Neural cell (in vitro differentiated cells): ENCODE measurements around the gene SMCHD1. TPM values are rescaled to one million over a fixed set of nuclear protein-coding genes. Genes with fewer than 3 reads are reported as not detected.

ENCODE experiments used
- H2AFZ ChIP-seq: fragments of 200-600, 300-800 bp; sonication (generic), shearing (Covaris generic); 2 replicates; pipeline ENCODE4 v1.6.0; 2014; ENCODE audit warnings: low read depth, mild to moderate bottlenecking, antibody characterized with exemption, low read length, moderate library complexity
- H3F3A ChIP-seq: fragments of 200-600 bp; shearing (Covaris generic); 2 replicates; pipeline ENCODE4 v1.6.1; 2016; ENCODE audit warnings: mild to moderate bottlenecking, moderate library complexity, mixed read lengths, antibody characterized with exemption, low read length; ENCODE audit not compliant: insufficient read depth, poor library complexity, severe bottlenecking
- H3K27ac ChIP-seq: fragments of 200-600, 300-800 bp; sonication (generic), shearing (Covaris generic); 2 replicates; pipeline ENCODE4 v1.5.1; 2014; ENCODE audit warnings: mild to moderate bottlenecking, low read length, moderate library complexity
- H3K27me3 ChIP-seq: fragments of 300-800, 200-600 bp; sonication (generic), shearing (Covaris generic); 2 replicates; pipeline ENCODE4 v1.6.0; 2014; ENCODE audit warnings: mild to moderate bottlenecking, low read depth, low read length, moderate library complexity; ENCODE audit not compliant: insufficient read depth
- H3K36me3 ChIP-seq: fragments of 300-800, 200-600 bp; sonication (generic), shearing (Covaris generic); 2 replicates; pipeline ENCODE4 v1.5.1; 2014; ENCODE audit warnings: mild to moderate bottlenecking, antibody characterized with exemption, low read length, moderate library complexity; ENCODE audit not compliant: insufficient read depth
- H3K4me2 ChIP-seq: fragments of 300-800, 200-600 bp; sonication (generic), shearing (Covaris generic); 2 replicates; pipeline ENCODE4 v1.6.0; 2014; ENCODE audit warnings: mild to moderate bottlenecking, low read length
- H3K4me3 ChIP-seq: fragments of 300-800, 200-600 bp; sonication (generic), shearing (Covaris generic); 2 replicates; pipeline ENCODE4 v1.5.1; 2014; ENCODE audit warnings: mild to moderate bottlenecking, low read length, moderate library complexity
- H3K79me2 ChIP-seq: fragments of 200-600 bp; shearing (Covaris generic); replicated peaks from 2 replicates; pipeline ENCODE4 v1.6.0; 2014; ENCODE audit warnings: mild to moderate bottlenecking, low read length, moderate library complexity; ENCODE audit not compliant: insufficient read depth
- H3K9ac ChIP-seq: fragments of 300-800, 200-600 bp; sonication (generic), shearing (Covaris generic); 2 replicates; pipeline ENCODE4 v1.6.1; 2016; ENCODE audit warnings: mild to moderate bottlenecking, low read length, mixed read lengths
- H3K9me2 ChIP-seq: fragments of 200-600 bp; shearing (Covaris generic); 2 replicates; pipeline ENCODE4 v1.6.1; 2016; ENCODE audit warnings: mild to moderate bottlenecking, low read length, mixed read lengths; ENCODE audit not compliant: insufficient read depth
- H3K9me3 ChIP-seq: fragments of 200-600, 300-800 bp; sonication (generic), shearing (Covaris generic); 2 replicates; pipeline ENCODE4 v1.6.1; 2016; ENCODE audit warnings: mild to moderate bottlenecking, mixed run types, low read length, moderate library complexity, mixed read lengths
- H4K20me1 ChIP-seq: fragments of 200-600 bp; shearing (Covaris generic); 2 replicates; pipeline ENCODE4 v1.6.1; 2016; ENCODE audit warnings: mild to moderate bottlenecking, mixed run types; ENCODE audit not compliant: insufficient read depth
- EP300 ChIP-seq: fragments of 450-650 bp; conservative IDR thresholded peaks from 2 replicates; pipeline ENCODE4 v1.6.1; 2014; ENCODE audit warnings: antibody characterized with exemption, mild to moderate bottlenecking, moderate library complexity; ENCODE audit not compliant: poor library complexity, severe bottlenecking
- EZH2 ChIP-seq: fragments of 200-600, 300-800 bp; shearing (Covaris generic), sonication (generic); IDR thresholded peaks from 2 replicates; pipeline ENCODE4 v1.6.1; 2014; ENCODE audit warnings: antibody characterized with exemption, low read length, borderline replicate concordance, mild to moderate bottlenecking; ENCODE audit not compliant: insufficient read depth, poor library complexity, severe bottlenecking
- MXI1 ChIP-seq: fragments of 450-650 bp; conservative IDR thresholded peaks from 2 replicates; pipeline ENCODE4 v1.6.1; 2014; ENCODE audit warnings: antibody characterized with exemption, mild to moderate bottlenecking; ENCODE audit not compliant: poor library complexity, severe bottlenecking
- POLR2AphosphoS5 ChIP-seq: IDR thresholded peaks from 2 replicates; pipeline ENCODE4 v1.6.1; 2012
- RAD21 ChIP-seq: fragments of 450-650 bp; conservative IDR thresholded peaks from 2 replicates; pipeline ENCODE4 v1.6.1; 2014; ENCODE audit warnings: antibody characterized with exemption, mild to moderate bottlenecking, moderate library complexity
- SMC3 ChIP-seq: fragments of 450-650 bp; conservative IDR thresholded peaks from 2 replicates; pipeline ENCODE4 v1.6.1; 2014; ENCODE audit warnings: antibody characterized with exemption, mild to moderate bottlenecking, moderate library complexity; ENCODE audit not compliant: poor library complexity
- TAF1 ChIP-seq: IDR thresholded peaks from 2 replicates; pipeline ENCODE4 v1.6.1; 2012; ENCODE audit warnings: low read depth
- polyA plus RNA-seq: library from polyadenylated mRNA; depleted of rRNA; stranded (reverse); fragments of >200 nt; gene quantifications from 2 replicates; pipeline ENCODE4 v1.2.3, GENCODE V29; 2014
- TF ChIP-seq, protein P1 (sequence below): fragments of 450-650 bp; IDR thresholded peaks from 2 replicates; pipeline ENCODE4 v1.5.1; 2014; ENCODE audit warnings: antibody characterized with exemption, mild to moderate bottlenecking, moderate library complexity; ENCODE audit not compliant: poor library complexity, severe bottlenecking
- TF ChIP-seq, protein P2 (sequence below): IDR thresholded peaks from 2 replicates; pipeline ENCODE4 v1.6.1; 2012; ENCODE audit warnings: borderline replicate concordance

SMCHD1 gene
- polyA plus RNA-seq, 1 donor from 2014 or later: 49.4 TPM

DNA sequence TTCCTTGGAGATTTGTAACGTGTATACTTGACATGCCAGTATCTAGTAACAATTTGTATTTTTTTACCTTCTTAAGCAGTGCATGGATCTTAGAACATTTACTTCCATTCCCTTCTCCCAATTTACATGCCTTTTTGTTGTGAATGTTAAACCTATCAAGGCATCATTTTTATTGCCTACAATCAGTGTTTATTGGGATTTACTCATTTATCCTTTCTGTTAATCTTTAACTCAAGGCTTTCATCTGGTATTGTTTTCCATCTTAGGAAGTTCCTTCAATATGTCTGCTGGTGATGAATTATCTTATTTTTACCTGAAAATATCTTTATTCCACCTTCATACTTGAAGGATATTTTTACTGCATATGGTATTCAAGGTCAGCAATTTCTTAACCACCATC, 102.8 kb downstream of the SMCHD1 start:
- TF ChIP-seq TAF1: no peak
- TF ChIP-seq, protein P1, sequence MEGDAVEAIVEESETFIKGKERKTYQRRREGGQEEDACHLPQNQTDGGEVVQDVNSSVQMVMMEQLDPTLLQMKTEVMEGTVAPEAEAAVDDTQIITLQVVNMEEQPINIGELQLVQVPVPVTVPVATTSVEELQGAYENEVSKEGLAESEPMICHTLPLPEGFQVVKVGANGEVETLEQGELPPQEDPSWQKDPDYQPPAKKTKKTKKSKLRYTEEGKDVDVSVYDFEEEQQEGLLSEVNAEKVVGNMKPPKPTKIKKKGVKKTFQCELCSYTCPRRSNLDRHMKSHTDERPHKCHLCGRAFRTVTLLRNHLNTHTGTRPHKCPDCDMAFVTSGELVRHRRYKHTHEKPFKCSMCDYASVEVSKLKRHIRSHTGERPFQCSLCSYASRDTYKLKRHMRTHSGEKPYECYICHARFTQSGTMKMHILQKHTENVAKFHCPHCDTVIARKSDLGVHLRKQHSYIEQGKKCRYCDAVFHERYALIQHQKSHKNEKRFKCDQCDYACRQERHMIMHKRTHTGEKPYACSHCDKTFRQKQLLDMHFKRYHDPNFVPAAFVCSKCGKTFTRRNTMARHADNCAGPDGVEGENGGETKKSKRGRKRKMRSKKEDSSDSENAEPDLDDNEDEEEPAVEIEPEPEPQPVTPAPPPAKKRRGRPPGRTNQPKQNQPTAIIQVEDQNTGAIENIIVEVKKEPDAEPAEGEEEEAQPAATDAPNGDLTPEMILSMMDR: no peak
- TF ChIP-seq EP300: no peak
- no peak for TF ChIP-seq RAD21
- no peak for TF ChIP-seq POLR2AphosphoS5
- TF ChIP-seq, protein P2, sequence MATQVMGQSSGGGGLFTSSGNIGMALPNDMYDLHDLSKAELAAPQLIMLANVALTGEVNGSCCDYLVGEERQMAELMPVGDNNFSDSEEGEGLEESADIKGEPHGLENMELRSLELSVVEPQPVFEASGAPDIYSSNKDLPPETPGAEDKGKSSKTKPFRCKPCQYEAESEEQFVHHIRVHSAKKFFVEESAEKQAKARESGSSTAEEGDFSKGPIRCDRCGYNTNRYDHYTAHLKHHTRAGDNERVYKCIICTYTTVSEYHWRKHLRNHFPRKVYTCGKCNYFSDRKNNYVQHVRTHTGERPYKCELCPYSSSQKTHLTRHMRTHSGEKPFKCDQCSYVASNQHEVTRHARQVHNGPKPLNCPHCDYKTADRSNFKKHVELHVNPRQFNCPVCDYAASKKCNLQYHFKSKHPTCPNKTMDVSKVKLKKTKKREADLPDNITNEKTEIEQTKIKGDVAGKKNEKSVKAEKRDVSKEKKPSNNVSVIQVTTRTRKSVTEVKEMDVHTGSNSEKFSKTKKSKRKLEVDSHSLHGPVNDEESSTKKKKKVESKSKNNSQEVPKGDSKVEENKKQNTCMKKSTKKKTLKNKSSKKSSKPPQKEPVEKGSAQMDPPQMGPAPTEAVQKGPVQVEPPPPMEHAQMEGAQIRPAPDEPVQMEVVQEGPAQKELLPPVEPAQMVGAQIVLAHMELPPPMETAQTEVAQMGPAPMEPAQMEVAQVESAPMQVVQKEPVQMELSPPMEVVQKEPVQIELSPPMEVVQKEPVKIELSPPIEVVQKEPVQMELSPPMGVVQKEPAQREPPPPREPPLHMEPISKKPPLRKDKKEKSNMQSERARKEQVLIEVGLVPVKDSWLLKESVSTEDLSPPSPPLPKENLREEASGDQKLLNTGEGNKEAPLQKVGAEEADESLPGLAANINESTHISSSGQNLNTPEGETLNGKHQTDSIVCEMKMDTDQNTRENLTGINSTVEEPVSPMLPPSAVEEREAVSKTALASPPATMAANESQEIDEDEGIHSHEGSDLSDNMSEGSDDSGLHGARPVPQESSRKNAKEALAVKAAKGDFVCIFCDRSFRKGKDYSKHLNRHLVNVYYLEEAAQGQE: no peak
- no peak for TF ChIP-seq SMC3
- TF ChIP-seq EZH2: no peak
- TF ChIP-seq MXI1: no peak
- Histone ChIP-seq H3K9ac (no peak overlapping the region), H3K9me2 (no peaks in the 10 kb centered on the region), H3K79me2 (no peaks in the 10 kb centered on the region), H3K4me3 (no peak overlapping the region), H3K9me3 (no peaks in the 10 kb centered on the region), H3K36me3 (no peaks in the 10 kb centered on the region), H2AFZ (no peak overlapping the region), H4K20me1 (no peaks in the 10 kb centered on the region), H3F3A (no peaks in the 10 kb centered on the region), H3K27ac (no peak overlapping the region), H3K27me3 (no peaks in the 10 kb centered on the region), H3K4me2 (no peak overlapping the region)

DNA sequence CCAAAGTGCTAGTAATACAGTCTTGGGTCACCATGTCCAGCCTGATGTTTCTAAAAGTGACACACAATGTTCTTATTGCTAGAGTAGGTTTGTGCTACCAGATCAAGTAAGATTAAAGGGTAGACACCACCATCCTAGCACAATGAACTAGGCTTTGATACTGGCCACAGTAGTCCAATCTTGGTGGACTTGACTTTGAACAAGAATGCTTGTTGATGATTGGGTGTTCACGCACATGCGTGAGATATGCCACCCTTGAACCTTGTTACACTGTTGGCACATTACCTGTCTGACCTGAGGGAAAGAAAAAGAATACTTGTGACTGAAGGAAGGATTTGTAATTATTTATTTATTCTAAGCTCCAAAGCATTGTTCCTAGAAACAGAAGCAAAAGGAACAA, 119.1 kb downstream of the SMCHD1 start:
- Histone ChIP-seq H2AFZ (no peak overlapping the region), H3K27me3 (no peaks in the 10 kb centered on the region), H3K4me3 (no peak overlapping the region), H4K20me1 (no peaks in the 10 kb centered on the region), H3K9ac (no peak overlapping the region), H3F3A (no peaks in the 10 kb centered on the region), H3K4me2 (no peak overlapping the region), H3K79me2 (no peaks in the 10 kb centered on the region), H3K27ac (no peak overlapping the region), H3K36me3 (peaks cover 12% of the 10 kb centered on the region), H3K9me3 (no peaks in the 10 kb centered on the region), H3K9me2 (no peaks in the 10 kb centered on the region)
- no peak for TF ChIP-seq SMC3
- TF ChIP-seq, protein P1: no peak
- TF ChIP-seq POLR2AphosphoS5: no peak
- TF ChIP-seq EP300: no peak
- TF ChIP-seq EZH2: no peak
